HCT116 (cell line): ENCODE measurements around the gene TRAPPC12.

Experiments
- JUND ChIP-seq: IDR thresholded peaks from 2 replicates; pipeline ENCODE4 v1.6.1; 2012
- MAX ChIP-seq: IDR thresholded peaks from 2 replicates; pipeline ENCODE4 v1.6.1; 2012
- POLR2AphosphoS5 ChIP-seq: IDR thresholded peaks from 2 replicates; pipeline ENCODE4 v1.6.1; 2011; ENCODE audit warnings: mild to moderate bottlenecking, low read depth, low read length, moderate library complexity
- RAD21 ChIP-seq: IDR thresholded peaks from 2 replicates; pipeline ENCODE4 v1.6.1; 2012; ENCODE audit warnings: low read depth, mild to moderate bottlenecking

- no peak for TF ChIP-seq MAX
- no peak for TF ChIP-seq JUND
- TF ChIP-seq POLR2AphosphoS5 = no peak
- TF ChIP-seq RAD21 = no peak
These were observed 141.1 kb downstream of the TRAPPC12 start for GRCh38 chr2:3520591-3520990.
